ENCODE measurements around the gene CFAP251. TPM values are rescaled to one million over a fixed set of nuclear protein-coding genes. Genes with fewer than 3 reads are reported as not detected.
A peak's percentile ranks its signal among the peaks of the same experiment; 100 is the strongest.

CFAP251 gene
- total RNA-seq, 1 experiment from 2014 or later: 3.8 TPM

DNA sequence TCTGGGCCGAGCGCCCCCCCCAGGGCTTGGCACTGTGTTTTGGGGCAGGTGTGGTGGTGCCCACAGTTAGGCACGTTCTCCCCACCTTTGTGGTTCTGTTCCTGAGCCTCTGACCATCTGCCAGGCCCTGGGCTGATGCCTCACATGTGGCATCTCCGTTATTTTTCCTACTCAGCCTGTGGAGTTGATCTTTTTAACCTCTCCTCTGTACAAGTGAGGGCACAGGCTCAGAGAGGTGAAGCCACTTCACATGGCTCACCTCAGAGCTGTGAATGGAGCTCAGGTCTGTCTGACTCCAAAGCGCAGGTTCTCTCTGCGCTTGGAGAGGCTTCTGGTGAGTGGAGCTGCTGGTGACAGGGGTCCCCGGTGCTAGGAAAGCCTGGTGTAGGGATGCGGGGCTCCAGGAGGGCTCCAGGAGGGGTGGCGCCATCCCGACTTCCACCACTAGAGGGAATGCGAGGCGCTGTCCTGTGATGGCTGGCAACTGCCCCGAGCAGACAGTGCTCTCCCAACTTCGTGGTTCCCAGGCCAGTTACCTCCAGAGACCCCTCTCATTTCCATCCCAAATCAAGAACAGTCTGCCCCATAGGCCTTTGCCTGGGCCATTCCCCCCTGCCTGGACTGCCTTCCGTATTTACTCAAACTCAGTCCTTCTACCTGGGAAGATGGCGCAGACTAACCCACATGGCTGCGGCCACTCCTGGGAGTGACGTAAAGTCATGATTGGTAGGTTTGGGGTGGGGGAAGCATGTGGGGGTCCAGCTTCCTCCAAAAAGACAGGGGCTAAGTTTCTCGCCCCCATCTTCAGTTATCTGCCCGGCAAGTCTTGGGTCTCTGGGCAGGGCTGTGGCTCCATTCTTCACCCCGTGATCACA is 113.2 kb downstream of the CFAP251 start:
- Mint-ChIP-seq H3K36me3 (ENCODE audit: insufficient read depth, unreplicated experiment) (peaks cover 17% of the 10 kb centered on the region), H3K27ac (ENCODE audit: unreplicated experiment) (peak overlapping the region; percentile 27), H3K4me1 (ENCODE audit: low read depth, unreplicated experiment) (peaks cover 52% of the 10 kb centered on the region), H3K27me3 (ENCODE audit: unreplicated experiment) (no peaks in the 10 kb centered on the region), H3K4me3 (ENCODE audit: low read depth, unreplicated experiment) (no peak overlapping the region), H3K9me3 (ENCODE audit: low read depth, unreplicated experiment) (no peaks in the 10 kb centered on the region)
- no TSS peak for BruUV-seq (replicated peaks)
- CTCF ChIA-PET: interaction anchor here (0.6 kb wide), 1 partner anchor 1513 kb away, joined by 3 read pairs; no protein-coding TSS in a partner anchor
- DNase-seq: peak; percentile 78
- TF ChIP-seq CTCF (IDR thresholded peaks at IDR 0.05; ENCODE audit: unreplicated experiment): peak; percentile 95
- intact Hi-C loops (cut with micrococcal nuclease; ENCODE audit: unreplicated experiment): no loop called here

DNA sequence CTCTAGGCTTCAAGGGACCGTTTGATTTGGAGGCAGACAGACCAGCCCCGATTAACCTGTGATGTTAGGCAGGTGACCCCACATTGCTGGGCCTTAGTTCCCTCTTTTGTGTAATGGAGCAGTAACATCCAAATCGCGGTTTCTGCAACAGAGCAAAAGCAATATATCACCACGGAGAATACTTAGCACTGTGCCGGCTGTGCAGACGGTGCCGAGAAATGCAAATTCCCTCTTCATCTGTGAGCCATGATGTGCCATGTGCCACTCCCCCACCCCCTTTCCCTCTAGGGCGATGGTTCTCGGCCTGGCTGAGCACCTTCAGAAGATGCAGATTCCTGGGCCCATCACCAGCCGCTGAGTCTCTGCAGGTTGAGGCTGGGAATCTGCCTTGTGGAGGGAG is 114.2 kb downstream of the CFAP251 start:
- Mint-ChIP-seq H3K4me3 (ENCODE audit: low read depth, unreplicated experiment) (no peak overlapping the region), H3K27me3 (ENCODE audit: unreplicated experiment) (no peaks in the 10 kb centered on the region), H3K4me1 (ENCODE audit: low read depth, unreplicated experiment) (peaks cover 52% of the 10 kb centered on the region), H3K36me3 (ENCODE audit: insufficient read depth, unreplicated experiment) (peaks cover 27% of the 10 kb centered on the region), H3K9me3 (ENCODE audit: low read depth, unreplicated experiment) (no peaks in the 10 kb centered on the region), H3K27ac (ENCODE audit: unreplicated experiment) (no peak overlapping the region)
- DNase-seq: no peak
- CTCF ChIA-PET: interaction anchor here (0.6 kb wide), 1 partner anchor 21 kb away, joined by 3 read pairs; no protein-coding TSS in a partner anchor
- BruUV-seq (replicated peaks): no TSS peak
- TF ChIP-seq CTCF (IDR thresholded peaks at IDR 0.05; ENCODE audit: unreplicated experiment): no peak
- intact Hi-C loops (cut with micrococcal nuclease; ENCODE audit: unreplicated experiment): no loop called here

GRCh38 chr12:122035292-122035691 is 116.9 kb downstream of the CFAP251 start:
- Mint-ChIP-seq H3K9me3 (ENCODE audit: low read depth, unreplicated experiment) (no peaks in the 10 kb centered on the region), H3K4me3 (ENCODE audit: low read depth, unreplicated experiment) (peak overlapping the region; percentile 39), H3K27ac (ENCODE audit: unreplicated experiment) (peak overlapping the region; percentile 51), H3K27me3 (ENCODE audit: unreplicated experiment) (no peaks in the 10 kb centered on the region), H3K4me1 (ENCODE audit: low read depth, unreplicated experiment) (peaks cover 34% of the 10 kb centered on the region), H3K36me3 (ENCODE audit: insufficient read depth, unreplicated experiment) (peaks cover 30% of the 10 kb centered on the region)
- DNase-seq: peak; percentile 83
- CTCF ChIA-PET: no interaction called here
- no peak for TF ChIP-seq CTCF (IDR thresholded peaks at IDR 0.05; ENCODE audit: unreplicated experiment)
- no TSS peak for BruUV-seq (replicated peaks)
- intact Hi-C loops (cut with micrococcal nuclease; ENCODE audit: unreplicated experiment): no loop called here

DNA sequence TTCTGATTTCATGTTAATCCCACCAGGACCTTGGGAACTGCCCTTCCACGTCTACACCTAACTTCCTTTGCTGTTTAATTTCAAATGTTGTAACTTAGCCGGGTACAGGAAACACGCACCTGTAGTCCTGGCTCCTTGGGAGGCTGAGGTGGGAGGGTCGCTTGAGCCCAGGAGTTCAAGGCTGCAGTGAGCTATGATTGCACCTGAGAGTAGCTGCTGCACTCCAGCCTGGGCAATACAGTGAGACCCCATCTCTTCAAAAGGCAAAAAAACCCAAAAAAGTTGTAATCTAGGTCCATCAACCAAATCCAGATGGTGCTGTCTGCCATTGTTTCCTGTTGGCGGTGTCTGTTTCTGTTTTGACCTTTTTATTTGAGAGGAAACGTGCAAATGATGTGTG is 117.8 kb downstream of the CFAP251 start:
- Mint-ChIP-seq H3K4me1 (ENCODE audit: low read depth, unreplicated experiment) (peaks cover 42% of the 10 kb centered on the region), H3K9me3 (ENCODE audit: low read depth, unreplicated experiment) (no peaks in the 10 kb centered on the region), H3K36me3 (ENCODE audit: insufficient read depth, unreplicated experiment) (peaks cover 38% of the 10 kb centered on the region), H3K27ac (ENCODE audit: unreplicated experiment) (no peak overlapping the region), H3K27me3 (ENCODE audit: unreplicated experiment) (no peaks in the 10 kb centered on the region), H3K4me3 (ENCODE audit: low read depth, unreplicated experiment) (peak overlapping the region; percentile 12)
- intact Hi-C loops (cut with micrococcal nuclease; ENCODE audit: unreplicated experiment): no loop called here
- no peak for DNase-seq
- BruUV-seq (replicated peaks): no TSS peak
- CTCF ChIA-PET: no interaction called here
- no peak for TF ChIP-seq CTCF (IDR thresholded peaks at IDR 0.05; ENCODE audit: unreplicated experiment)

All from Calu3 (cell line).